Activated CD4-positive, alpha-beta T cell treated with anti-CD3 and anti-CD28 coated beads, Interleukin-2, amount 50 U/mL, for 4 hours (primary cell): ENCODE results near the gene MOB3C.
"Not testable (repeated sequence)": the region's sequence is repeated elsewhere in the genome, so short reads cannot be mapped to it uniquely, and the experiment has no call there.

ENCODE experiments used
- DNase-seq, 2 experiments: peaks; one replicate each; pipeline ENCODE4 v3.0.0-alpha.2; 2020

MOB3C gene

GRCh38 chr1:46616277-46617107 is at the start of gene MOB3C:
MOB3C (minus strand) TSS chr1:46616811; CDS start chr1:46613321, 3,490 bp downstream.
- peak; percentile 76 to 83 for DNase-seq

GRCh38 chr1:46665983-46666382 is 49.4 kb upstream of the MOB3C start:
- no peak for DNase-seq

DNA sequence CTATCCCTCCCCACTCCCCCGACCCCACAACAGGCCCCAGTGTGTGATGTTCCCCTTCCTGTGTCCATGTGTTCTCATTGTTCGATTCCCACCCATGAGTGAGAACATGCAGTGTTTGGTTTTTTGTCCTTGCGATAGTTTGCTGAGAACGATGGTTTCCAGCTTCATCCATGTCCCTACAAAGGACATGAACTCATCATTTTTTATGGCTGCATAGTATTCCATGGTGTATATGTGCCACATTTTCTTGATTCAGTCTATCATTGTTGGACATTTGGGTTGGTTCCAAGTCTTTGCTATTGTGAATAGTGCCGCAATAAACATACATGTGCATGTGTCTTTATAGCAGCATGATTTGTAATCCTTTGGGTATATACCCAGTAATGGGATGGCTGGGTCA is 46.3 kb upstream of the MOB3C start:
- DNase-seq, result not testable (repeated sequence)

GRCh38 chr1:46660116-46660515 is 43.5 kb upstream of the MOB3C start:
- not testable (repeated sequence) for DNase-seq

GRCh38 chr1:46659307-46659870 is 42.8 kb upstream of the MOB3C start:
- DNase-seq, result no peak

DNA sequence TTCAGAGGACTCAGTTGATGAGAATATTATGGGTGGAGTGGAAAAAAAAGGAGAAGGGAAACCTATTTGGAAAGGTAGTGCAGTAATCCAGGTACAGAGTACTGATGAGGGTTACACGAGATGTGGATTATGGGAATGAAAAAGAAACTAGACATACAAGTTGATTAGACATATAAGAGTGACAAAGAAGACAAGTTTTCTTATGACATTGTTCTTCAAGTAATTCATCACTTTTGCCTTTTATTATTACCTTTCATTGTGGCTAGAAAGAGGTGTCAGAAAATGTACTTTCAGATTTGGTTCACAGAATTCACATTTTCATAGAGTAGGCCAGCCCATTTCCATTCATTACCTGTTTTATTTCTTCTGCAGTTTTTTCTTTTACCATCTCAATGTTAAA is 41.2 kb upstream of the MOB3C start:
- no peak for DNase-seq

GRCh38 chr1:46656643-46657042 is 40.0 kb upstream of the MOB3C start:
- DNase-seq, result no peak

- DNase-seq, result no peak
Measured at GRCh38 chr1:46655848-46656247, 39.2 kb upstream of the MOB3C start.

GRCh38 chr1:46654698-46655097 is 38.1 kb upstream of the MOB3C start:
- not testable (repeated sequence) for DNase-seq

DNA sequence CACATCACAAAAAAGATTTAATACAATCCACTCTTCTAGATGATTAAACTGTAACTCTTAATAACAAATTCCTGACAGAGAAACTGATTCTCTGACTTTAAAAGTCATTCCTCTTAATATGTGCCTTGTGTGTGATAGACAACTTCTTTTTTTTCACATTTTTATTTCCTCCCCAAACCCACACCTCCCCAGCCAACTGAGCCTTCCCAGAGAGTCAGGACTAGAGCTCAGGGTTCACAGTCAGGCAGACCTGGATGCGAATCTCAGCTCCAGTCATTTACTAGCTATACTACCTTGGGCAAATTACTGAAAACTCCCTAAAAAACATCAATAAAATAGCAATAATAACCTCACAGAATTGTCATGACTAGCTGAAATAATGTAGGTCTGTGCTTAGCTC is 37.4 kb upstream of the MOB3C start:
- no peak for DNase-seq

- DNase-seq, result no peak
Measured at GRCh38 chr1:46653405-46653958, 36.9 kb upstream of the MOB3C start.

- DNase-seq, result no peak
Measured at GRCh38 chr1:46652321-46653100, 35.9 kb upstream of the MOB3C start.

GRCh38 chr1:46651152-46651551 is 34.5 kb upstream of the MOB3C start:
- not testable (repeated sequence) for DNase-seq

DNA sequence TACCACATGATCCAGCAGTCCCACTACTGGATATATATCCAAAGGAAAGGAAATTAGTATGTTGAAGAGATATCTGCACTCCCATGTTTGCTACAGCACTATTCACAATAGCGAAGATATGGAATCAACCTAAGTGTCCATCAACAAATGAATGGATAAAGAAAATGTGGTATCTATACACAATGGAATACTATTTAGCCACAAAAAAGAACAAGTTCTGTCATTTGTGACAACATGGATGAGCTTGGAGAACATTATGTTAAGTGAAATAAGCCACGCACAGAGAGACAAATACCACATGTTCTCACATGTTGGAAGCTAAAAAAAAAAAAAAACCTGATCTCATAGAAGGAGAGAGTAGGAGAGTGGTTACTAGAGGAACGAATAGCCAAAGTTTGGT is 33.9 kb upstream of the MOB3C start:
- no peak for DNase-seq

DNA sequence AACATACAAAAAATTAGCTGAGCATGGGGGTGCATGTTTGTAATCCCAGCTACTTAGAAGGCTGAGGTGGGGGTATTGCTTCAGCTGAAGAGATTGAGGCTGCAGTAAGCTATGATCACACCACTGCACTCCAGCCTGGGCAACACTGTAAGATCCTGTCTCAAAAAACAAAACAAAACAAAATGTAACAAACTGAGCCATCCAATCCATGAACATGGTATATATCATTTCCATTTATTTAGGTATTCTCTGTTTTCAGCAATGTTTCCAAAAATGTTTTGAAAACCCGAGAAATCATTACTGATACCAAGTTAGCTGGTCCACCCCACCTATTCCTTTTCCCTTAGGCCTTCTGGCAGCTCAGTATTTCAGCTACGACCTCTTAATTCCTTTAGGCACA is 33.2 kb upstream of the MOB3C start:
- DNase-seq, result no peak

DNA sequence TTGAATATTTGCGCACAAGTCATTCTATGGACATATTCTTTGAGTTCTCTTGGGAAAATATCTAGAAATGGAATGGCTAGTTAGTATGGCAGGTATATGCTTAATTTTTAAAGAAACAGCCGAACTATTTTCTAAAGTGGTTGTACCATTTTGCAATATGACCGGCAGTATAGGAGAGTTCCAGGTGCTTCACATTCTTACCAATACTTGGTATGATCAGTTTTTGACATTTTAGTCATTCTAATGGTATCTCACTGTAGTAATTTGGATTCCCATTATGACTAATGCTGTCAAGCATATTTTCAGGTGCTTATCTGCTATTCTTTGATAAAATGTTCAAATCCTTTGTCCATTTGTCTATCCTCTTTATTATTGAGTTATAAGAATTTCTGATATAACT is 31.0 kb upstream of the MOB3C start:
- DNase-seq, result no peak

DNA sequence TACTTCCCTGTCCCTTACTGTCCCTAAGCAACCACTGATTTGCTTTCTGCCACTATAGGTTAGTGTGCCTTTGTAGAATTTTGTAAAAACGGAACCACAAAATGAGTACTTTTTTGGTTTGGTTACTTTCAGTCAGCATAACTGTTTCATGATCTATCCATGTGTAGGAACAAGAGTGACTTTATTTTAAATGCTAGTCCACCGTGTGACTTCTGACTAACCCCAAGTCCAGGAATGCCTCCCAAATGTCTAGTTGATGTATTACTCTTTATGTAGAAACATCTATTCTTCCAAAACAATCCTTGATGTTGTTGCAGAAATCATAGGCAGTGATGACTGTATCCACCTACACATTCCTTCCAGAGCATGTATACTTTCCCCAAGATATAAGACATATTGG is 30.2 kb upstream of the MOB3C start:
- no peak for DNase-seq

- DNase-seq, result no peak
Measured at GRCh38 chr1:46646331-46646730, 29.7 kb upstream of the MOB3C start.

GRCh38 chr1:46645815-46646214 is 29.2 kb upstream of the MOB3C start:
- DNase-seq, result no peak

DNA sequence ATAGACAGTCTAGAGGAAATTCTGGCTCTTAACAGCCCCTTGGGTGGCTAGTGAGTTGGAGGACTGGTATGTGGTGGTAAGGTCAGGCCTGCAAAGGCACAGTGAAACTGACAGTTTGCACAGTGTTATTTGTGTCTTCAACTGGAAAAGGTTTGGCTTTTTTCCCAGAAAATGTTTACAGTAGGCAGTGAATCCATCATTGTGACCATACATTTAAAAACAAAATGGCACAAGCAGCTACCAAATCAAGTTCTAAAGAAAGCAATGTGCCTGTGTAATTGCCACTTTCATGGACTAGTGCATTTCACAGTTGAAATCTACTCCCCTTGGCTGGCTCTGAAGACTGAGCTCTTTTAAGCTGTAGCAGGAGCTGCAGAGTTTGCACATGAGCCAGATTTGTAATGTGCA is 26.8 kb upstream of the MOB3C start:
- no peak for DNase-seq

DNA sequence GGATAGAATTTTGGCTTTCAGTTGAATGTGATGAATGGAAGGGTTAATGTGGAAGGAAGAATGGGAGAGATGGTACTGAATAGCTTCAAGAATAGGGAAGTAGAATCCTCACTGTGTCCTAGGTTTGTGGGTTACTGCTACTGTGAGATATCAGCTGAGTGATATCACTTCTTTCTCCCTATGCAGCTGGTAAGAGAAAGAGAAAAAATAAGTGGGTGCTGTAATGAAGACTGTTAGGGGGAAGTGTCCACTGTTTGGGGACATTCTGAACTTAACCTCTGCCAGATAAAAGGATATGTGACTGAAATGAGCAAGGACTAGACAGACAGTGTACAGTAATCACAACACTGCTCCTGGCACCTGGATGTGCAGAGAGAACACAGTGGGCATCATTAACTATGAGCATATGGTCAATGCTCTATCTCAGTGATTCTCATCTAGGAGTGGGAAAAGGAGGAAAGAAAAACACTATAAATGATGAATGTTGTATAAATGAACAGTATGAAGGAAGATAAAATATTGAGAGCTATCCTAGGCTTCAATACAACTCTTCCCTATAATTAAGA is 25.6 kb upstream of the MOB3C start:
- DNase-seq, result no peak

DNA sequence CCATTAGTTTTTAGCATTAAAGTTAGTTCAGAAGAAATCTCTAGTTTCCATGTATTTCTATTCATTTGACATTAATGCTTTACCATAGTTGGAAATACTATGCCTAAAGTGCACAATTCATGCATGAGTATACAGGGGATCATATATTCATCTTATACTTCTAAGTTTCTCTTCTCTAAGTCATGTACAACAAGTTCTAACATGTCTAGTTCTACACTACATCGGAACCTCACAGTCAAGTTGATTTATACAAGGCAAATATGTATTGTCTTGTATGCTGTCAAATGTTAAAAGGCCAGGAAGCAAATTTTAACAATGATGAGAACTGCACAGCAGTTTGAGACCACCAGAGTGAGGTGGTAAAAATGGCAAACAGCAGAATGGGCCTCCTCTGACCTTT is 22.9 kb upstream of the MOB3C start:
- no peak for DNase-seq

- DNase-seq, result no peak
Measured at GRCh38 chr1:46638921-46639320, 22.3 kb upstream of the MOB3C start.
